CD14-positive monocyte (primary cell): ENCODE data around the gene TNS2. TPM values are rescaled to one million over a fixed set of nuclear protein-coding genes. Genes with fewer than 3 reads are reported as not detected.

Source experiments
- DNase-seq, 3 donors: peaks; one replicate each; pipeline ENCODE4 v3.0.0-alpha.2; 2011 to 2022
- H2AFZ ChIP-seq: 2 replicates; pipeline ENCODE4 v1.6.0; 2012; ENCODE audit warnings: mild to moderate bottlenecking, low read depth, low read length, inconsistent platforms; ENCODE audit not compliant: insufficient read depth, poor library complexity, severe bottlenecking
- H3K27ac ChIP-seq, 2 donors: 1 replicate in 1 of 2; 2 replicates in 1 of 2; pipeline ENCODE4 v1.5.1; 2012 to 2013; ENCODE audit warnings: low read length in 2 of 2, control low read depth in 1 of 2, inconsistent platforms in 1 of 2, low read depth in 1 of 2, mild to moderate bottlenecking in 1 of 2
- H3K27me3 ChIP-seq, 2 donors: one replicate each; pipeline versions ENCODE4 v1.6.0 to v1.6.1; 2011 to 2013; ENCODE audit warnings: low read length in 2 of 2; ENCODE audit not compliant: control insufficient read depth in 2 of 2, insufficient read depth in 2 of 2
- H3K36me3 ChIP-seq, 2 donors: replicated peaks in 1 of 2; 1 replicate in 1 of 2; 2 replicates in 1 of 2; pipeline versions ENCODE4 v1.5.1 to v1.6.1; 2012 to 2013; ENCODE audit warnings: low read length in 2 of 2, control low read depth in 1 of 2, inconsistent platforms in 1 of 2, mild to moderate bottlenecking in 1 of 2; ENCODE audit not compliant: insufficient read depth in 2 of 2, control insufficient read depth in 1 of 2
- H3K4me1 ChIP-seq, 2 donors: 1 replicate in 1 of 2; 2 replicates in 1 of 2; pipeline versions ENCODE4 v1.5.1 to v1.6.1; 2012 to 2013; ENCODE audit warnings: low read length in 2 of 2, control low read depth in 1 of 2, inconsistent platforms in 1 of 2, mild to moderate bottlenecking in 1 of 2, moderate library complexity in 1 of 2; ENCODE audit not compliant: insufficient read depth in 2 of 2, control insufficient read depth in 1 of 2
- H3K4me2 ChIP-seq: replicated peaks from 2 replicates; pipeline ENCODE3; 2012; ENCODE audit warnings: low read length, moderate library complexity, mild to moderate bottlenecking; ENCODE audit not compliant: poor library complexity, severe bottlenecking; ENCODE audit errors: extremely low read depth
- H3K4me3 ChIP-seq, 3 experiments: fragments of 200-600 bp in 1 of 3; sonication (generic) in 1 of 3; replicated peaks in 1 of 3; 1 replicate in 2 of 3; 2 replicates in 1 of 3; pipeline ENCODE4 v1.5.1; 2011 to 2013; ENCODE audit warnings: low read length in 3 of 3, mild to moderate bottlenecking in 3 of 3, control low read depth in 2 of 3, low read depth in 2 of 3, inconsistent platforms in 1 of 3, moderate library complexity in 1 of 3
- H3K79me2 ChIP-seq: 2 replicates; pipeline ENCODE4 v1.6.0; 2012; ENCODE audit warnings: mild to moderate bottlenecking, control low read depth, inconsistent platforms, low read length, moderate library complexity; ENCODE audit not compliant: insufficient read depth
- H3K9ac ChIP-seq: 2 replicates; pipeline ENCODE4 v1.6.0; 2017; ENCODE audit warnings: low read length, mild to moderate bottlenecking; ENCODE audit not compliant: insufficient read depth, poor library complexity, severe bottlenecking
- H3K9me3 ChIP-seq, 2 donors: replicated peaks in 1 of 2; 1 replicate in 1 of 2; 2 replicates in 1 of 2; pipeline versions ENCODE4 v1.5.1 to v1.6.1; 2012 to 2013; ENCODE audit warnings: low read length in 2 of 2, control low read depth in 1 of 2; ENCODE audit not compliant: control insufficient read depth in 1 of 2, insufficient read depth in 1 of 2
- H4K20me1 ChIP-seq: 2 replicates; pipeline ENCODE4 v1.6.0; 2012; ENCODE audit warnings: mild to moderate bottlenecking, low read length, control low read depth, moderate library complexity; ENCODE audit not compliant: insufficient read depth
- H3K27ac Mint-ChIP-seq, 7 donors: one replicate each; pipeline ENCODE4 v1.8.0; 2020; ENCODE audit warnings: mild to moderate bottlenecking in 7 of 7, mixed read lengths in 7 of 7, moderate library complexity in 6 of 7, inconsistent platforms in 2 of 7
- H3K27me3 Mint-ChIP-seq, 3 donors: one replicate each; pipeline ENCODE4 v1.8.0; 2021 to 2022; ENCODE audit warnings: low read depth in 3 of 3, mild to moderate bottlenecking in 3 of 3, mixed read lengths in 3 of 3, moderate library complexity in 3 of 3, inconsistent platforms in 1 of 3
- H3K36me3 Mint-ChIP-seq, 2 donors: one replicate each; pipeline ENCODE4 v1.8.0; 2020; ENCODE audit warnings: mixed read lengths in 2 of 2, inconsistent platforms in 1 of 2, mild to moderate bottlenecking in 1 of 2
- H3K4me1 Mint-ChIP-seq: one replicate; pipeline ENCODE4 v1.8.0; 2020; ENCODE audit warnings: mild to moderate bottlenecking, mixed read lengths
- H3K4me3 Mint-ChIP-seq, 2 donors: one replicate each; pipeline ENCODE4 v1.8.0; 2020; ENCODE audit warnings: mild to moderate bottlenecking in 2 of 2, mixed read lengths in 2 of 2, moderate library complexity in 1 of 2
- H3K9me3 Mint-ChIP-seq, 7 donors: one replicate each; pipeline ENCODE4 v1.8.0; 2020 to 2022; ENCODE audit warnings: mixed read lengths in 7 of 7, mild to moderate bottlenecking in 6 of 7, moderate library complexity in 6 of 7, inconsistent platforms in 2 of 7
- CTCF ChIP-seq: fragments of 200-600 bp; IDR thresholded peaks from one replicate; pipeline ENCODE4 v1.8.0; 2022; ENCODE audit warnings: antibody characterized with exemption, mild to moderate bottlenecking
- WGBS: methylation state at CpG from one replicate; pipeline ENCODE4 v1.1.5; 2013; ENCODE audit warnings: missing lambda C conversion rate; ENCODE audit not compliant: insufficient coverage; 5-methylcytosine and 5-hydroxymethylcytosine counted together
- intact Hi-C, 2 donors: fragments of 100-400 bp; cut with micrococcal nuclease; formaldehyde crosslinking; loops; one replicate each; pipeline versions ENCODE4 v1.15.0 to v1.15.1; 2023
- polyA plus RNA-seq, 3 donors: library from polyadenylated mRNA; depleted of rRNA in 1 of 3; unstranded in 2 of 3; stranded (reverse) in 1 of 3; fragments of 300-500 nt in 2 of 3; fragments of >200 nt in 1 of 3; fragmentation: Illumina TruSeq in 2 of 3; gene quantifications; 1 replicate in 2 of 3; 2 replicates in 1 of 3; pipeline ENCODE4 v1.2.3, GENCODE V29; 2012 to 2021

The TNS2 gene
- polyA plus RNA-seq, 3 donors: 0.05 to 0.43 (median 0.36) TPM

- Mint-ChIP-seq H3K27me3 (peaks cover 0 to 1% (median 0%) of the 10 kb centered on the region in 3 donors), H3K4me1 (peaks cover 13% of the 10 kb centered on the region), H3K4me3 (no peak overlapping the region), H3K36me3 (peaks cover 31 to 50% of the 10 kb centered on the region in 2 donors), H3K9me3 (no peaks in the 10 kb centered on the region), H3K27ac (no peak overlapping the region)
- DNase-seq: no peak
- no peak overlapping the region for H3K4me3 ChIP-seq
- 80% methylated on average over 1 of the region's 3 CpGs for WGBS
- peaks cover 21 to 58% of the 10 kb centered on the region in 2 donors for H3K36me3 ChIP-seq
- peaks cover 2 to 7% of the 10 kb centered on the region in 2 donors for H3K4me1 ChIP-seq
- no peak overlapping the region for H3K4me2 ChIP-seq
- TF ChIP-seq CTCF: no peak
- H3K27ac ChIP-seq: no peak overlapping the region
- intact Hi-C loops: no loop called here
- no peaks in the 10 kb centered on the region for H3K9me3 ChIP-seq
- no peak overlapping the region for H3K9ac ChIP-seq
- no peak overlapping the region for H2AFZ ChIP-seq
- peaks cover 99% of the 10 kb centered on the region for H4K20me1 ChIP-seq
- peaks cover 98% of the 10 kb centered on the region for H3K79me2 ChIP-seq
- no peaks in the 10 kb centered on the region for H3K27me3 ChIP-seq
Observed at GRCh38 chr12:53012928-53013327, 36.9 kb upstream of the TNS2 start.

DNA sequence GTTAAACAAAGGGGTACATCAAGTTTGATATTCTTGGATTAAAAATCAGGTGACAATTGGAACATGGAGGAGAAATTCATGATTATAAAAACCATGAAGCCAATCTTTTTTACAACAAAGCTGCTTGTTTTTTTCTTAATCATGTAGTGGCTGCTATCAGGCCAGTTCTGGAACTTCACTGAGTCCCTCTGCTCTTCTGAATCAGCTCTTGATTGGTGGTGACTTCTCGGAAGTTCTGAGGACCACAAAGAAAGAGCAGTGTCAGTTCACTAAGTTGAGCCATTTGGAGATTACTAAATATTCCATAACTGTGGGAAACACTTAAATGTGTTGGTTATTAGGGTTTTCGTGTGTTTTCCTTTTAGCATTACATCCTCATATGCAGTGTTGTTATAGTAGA lies 35.2 kb upstream of the TNS2 start:
- peaks cover 91% of the 10 kb centered on the region for H4K20me1 ChIP-seq
- no peak for DNase-seq
- H3K27ac Mint-ChIP-seq: peak overlapping the region in 2 of 7 donors; percentile 4 to 53
- intact Hi-C loops: no loop called here
- WGBS: no CpG with 5 or more reads among the region's 2 CpGs
- H3K4me1 Mint-ChIP-seq: peaks cover 8% of the 10 kb centered on the region
- no peak for TF ChIP-seq CTCF
- H3K9ac ChIP-seq: no peak overlapping the region
- no peak overlapping the region for H2AFZ ChIP-seq
- no peaks in the 10 kb centered on the region for H3K27me3 Mint-ChIP-seq
- H3K36me3 Mint-ChIP-seq: peaks cover 39 to 57% of the 10 kb centered on the region in 2 donors
- H3K79me2 ChIP-seq: peaks cover 86% of the 10 kb centered on the region
- no peaks in the 10 kb centered on the region for H3K27me3 ChIP-seq
- peaks cover 31 to 68% of the 10 kb centered on the region in 2 donors for H3K36me3 ChIP-seq
- no peak overlapping the region for H3K4me3 Mint-ChIP-seq
- H3K9me3 Mint-ChIP-seq: no peaks in the 10 kb centered on the region
- no peak overlapping the region for H3K4me2 ChIP-seq
- H3K27ac ChIP-seq: peak overlapping the region in 1 of 2 donors; percentile 10
- H3K4me3 ChIP-seq: no peak overlapping the region
- H3K4me1 ChIP-seq: no peaks in the 10 kb centered on the region
- no peaks in the 10 kb centered on the region for H3K9me3 ChIP-seq
